Motor neuron (in vitro differentiated cells): Measurements from ENCODE around the gene CTRL. TPM values are rescaled to one million over a fixed set of nuclear protein-coding genes. Genes with fewer than 3 reads are reported as not detected.

Experiments used
- ATAC-seq, 8 experiments: fragments of 200-7000 bp; cut with Tn5 transposase; replicated peaks in 6 of 8; 2 replicates each; pipeline ENCODE4 v1.8.0; 2021; ENCODE audit warnings: mild to moderate bottlenecking in 8 of 8, moderate library complexity in 8 of 8
- H3K27ac ChIP-seq, 2 donors: fragments of 250-450 bp; sonication (Bioruptor Pico); 2 replicates each; pipeline ENCODE4 v1.9.0; 2021; ENCODE audit warnings: antibody characterized with exemption in 2 of 2, mild to moderate bottlenecking in 2 of 2, moderate library complexity in 1 of 2
- H3K4me1 ChIP-seq, 2 donors: fragments of 250-450 bp; sonication (Bioruptor Pico); replicated peaks in 1 of 2; 2 replicates each; pipeline ENCODE4 v1.6.1; 2021; ENCODE audit warnings: antibody characterized with exemption in 2 of 2, mild to moderate bottlenecking in 2 of 2, moderate library complexity in 1 of 2
- H3K4me3 ChIP-seq, 5 donors: fragments of 250-450 bp; sonication (Bioruptor Pico); 2 replicates each; pipeline ENCODE4 v1.9.0; 2021; ENCODE audit warnings: antibody characterized with exemption in 5 of 5, mild to moderate bottlenecking in 5 of 5, moderate library complexity in 4 of 5
- WGBS, 10 experiments: fragments of 450-650 bp; shearing (Covaris generic); methylation state at CpG; one replicate each; pipeline ENCODE4 v1.0.0; 2022; 5-methylcytosine and 5-hydroxymethylcytosine counted together
- in situ Hi-C, 9 experiments: fragments of 400-800 bp; cut with MboI; loops; one replicate each; pipeline ENCODE4 v1.15.0; 2021; ENCODE audit warnings: low sequenced_read_pairs in 9 of 9, low pct_unique_long_range_greater_than_20kb in 2 of 9; ENCODE audit not compliant: unreplicated experiment in 9 of 9
- total RNA-seq, 8 experiments: library from RNA; unstranded; fragments of 300-600 nt; gene quantifications; 2 replicates each; pipeline versions ENCODE4 v1.2.3 to v1.2.4, GENCODE V29; 2022

The CTRL gene
- total RNA-seq, 8 experiments from 2014 or later, result 0.66 to 3.7 (median 2.3) TPM

DNA sequence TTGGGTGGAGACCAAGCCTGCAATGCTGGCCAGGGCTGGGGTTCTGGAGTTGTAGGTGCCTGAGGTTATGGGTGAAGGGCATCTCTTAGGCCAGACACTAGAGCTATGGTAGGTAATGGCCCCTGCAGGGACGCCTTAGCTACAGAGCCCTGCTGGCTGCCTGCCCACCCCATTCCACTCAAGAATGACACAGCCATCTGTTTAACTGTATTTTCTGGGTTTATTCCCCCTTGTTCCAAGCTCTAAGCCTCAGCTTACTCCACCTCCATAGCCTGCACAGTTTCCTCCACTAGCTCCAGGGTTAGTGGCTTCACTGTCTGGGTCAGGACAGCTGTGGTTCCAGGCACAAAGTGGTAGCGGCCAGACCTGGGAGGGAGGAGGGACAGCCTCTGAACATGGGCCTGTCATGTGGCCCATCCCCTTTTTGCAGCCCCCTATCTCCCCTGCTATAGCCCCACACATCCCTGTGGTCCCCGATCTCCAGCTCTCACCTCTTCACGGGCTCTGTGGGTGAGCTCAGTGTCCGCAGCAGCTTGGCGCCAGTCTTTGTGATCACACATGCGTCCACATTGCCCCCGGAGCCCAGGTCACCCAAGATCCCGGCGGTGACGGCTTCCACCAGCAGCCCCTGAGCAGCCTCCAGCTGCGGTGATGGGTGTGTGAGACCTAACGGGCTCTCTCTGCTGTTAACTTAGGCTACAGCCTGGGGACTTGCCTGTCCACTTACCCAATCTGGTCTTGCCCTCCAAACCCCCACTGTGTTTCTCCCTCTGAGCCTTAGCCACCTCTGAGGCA lies 2.8 kb upstream of the CTRL start:
- WGBS, 10 experiments, result 40 to 100% (median 40%) methylated on average over 1 of the region's 13 CpGs; no CpG with 5 or more reads in 7 of the 10 experiments
- Histone ChIP-seq H3K27ac (peak overlapping the region in 1 of 2 donors; percentile 68), H3K4me3 (peak overlapping the region; percentile 62 to 99 (median 80)), H3K4me1 (peaks cover 7 to 14% of the 10 kb centered on the region in 2 donors)
- ATAC-seq, result no peak
- in situ Hi-C loops, result no loop called here

DNA sequence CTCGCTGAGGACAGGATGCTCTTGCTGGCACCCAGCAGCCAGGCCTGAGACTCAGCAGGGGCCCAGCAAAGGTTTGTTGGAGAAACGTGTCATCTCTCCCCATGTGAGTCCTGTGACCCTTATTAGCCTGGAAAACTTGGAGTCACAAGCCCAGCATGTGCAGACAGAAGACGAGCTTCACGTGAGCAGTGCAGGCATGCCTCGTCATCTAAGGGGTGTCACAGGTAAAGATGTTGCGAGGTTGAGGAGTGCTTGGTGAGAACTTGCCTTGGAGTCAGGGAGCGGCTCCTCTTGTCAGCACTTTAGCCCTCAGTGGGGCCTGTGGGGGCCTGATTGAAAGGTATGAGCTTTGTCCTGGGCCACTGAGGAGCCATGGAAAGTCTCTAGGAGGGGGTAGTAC lies 2.1 kb upstream of the CTRL start:
- Histone ChIP-seq H3K4me3 (peak overlapping the region in 1 of 5 donors; percentile 80), H3K27ac (no peak overlapping the region), H3K4me1 (peaks cover 7 to 14% of the 10 kb centered on the region in 2 donors)
- WGBS, 10 experiments, result 33 to 100% (median 83%) methylated on average over 1 to 6 of the region's 7 CpGs; no CpG with 5 or more reads in 4 of the 10 experiments
- in situ Hi-C loops, result no loop called here
- no peak for ATAC-seq

DNA sequence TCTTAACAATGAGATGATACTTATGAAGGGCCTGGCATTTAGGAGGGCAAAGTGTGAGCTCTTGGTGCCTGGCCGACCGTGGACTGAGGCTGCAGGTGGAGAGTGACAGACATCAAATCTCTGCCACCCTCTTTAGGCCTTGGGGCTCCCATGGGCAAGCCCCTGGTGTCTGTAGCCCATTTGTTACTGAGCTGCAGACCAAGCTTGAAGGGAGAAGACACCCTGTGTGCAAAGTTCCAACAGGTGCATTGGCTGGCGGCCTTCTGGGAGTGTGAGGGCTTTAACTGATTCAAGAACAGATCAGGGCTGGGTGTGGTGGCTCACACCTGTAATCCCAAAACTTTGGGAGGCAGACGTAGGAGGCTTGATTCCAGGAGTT lies 789 bp upstream of the CTRL start:
- WGBS, 10 experiments, result 92 to 100% (median 97%) methylated on average over 1 to 4 of the region's 4 CpGs; no CpG with 5 or more reads in 5 of the 10 experiments
- no peak for ATAC-seq
- in situ Hi-C loops, result no loop called here
- Histone ChIP-seq H3K27ac (no peak overlapping the region), H3K4me1 (peaks cover 7 to 14% of the 10 kb centered on the region in 2 donors), H3K4me3 (no peak overlapping the region)

DNA sequence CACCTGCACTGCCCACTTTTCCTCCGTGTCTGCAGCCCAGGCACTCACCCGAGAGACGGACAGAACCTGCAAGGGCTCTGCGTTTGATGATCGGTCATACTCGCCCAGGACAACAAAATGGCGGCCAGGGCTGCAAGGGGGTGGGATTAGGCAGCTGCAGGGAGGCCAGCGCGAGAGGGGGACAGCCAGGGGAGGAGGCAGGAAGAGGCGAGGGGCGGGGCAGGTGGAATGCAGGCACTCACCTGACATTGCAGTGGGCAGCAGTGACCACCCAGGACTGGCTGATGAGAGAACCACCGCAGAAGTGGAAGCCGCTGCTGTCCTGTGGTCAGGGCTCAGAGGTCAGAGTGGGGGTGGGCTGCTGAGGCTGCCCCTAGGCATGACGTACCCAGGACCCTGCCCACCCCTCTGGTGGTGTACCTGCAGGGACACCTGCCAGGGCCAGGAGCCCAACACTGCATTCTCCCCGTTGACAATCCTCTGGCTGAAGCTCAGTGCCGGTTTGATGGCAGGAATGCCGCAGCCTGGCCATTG lies 917 bp downstream of the CTRL start:
- WGBS, 10 experiments, result 93% methylated on average over 3 to 6 of the region's 17 CpGs; no CpG with 5 or more reads in 8 of the 10 experiments
- in situ Hi-C loops, result no loop called here
- peaks cover 3 to 8% of the 10 kb centered on the region in 2 donors for H3K4me1 ChIP-seq
- H3K27ac ChIP-seq, result no peak overlapping the region
- no peak for ATAC-seq
- H3K4me3 ChIP-seq, result no peak overlapping the region

DNA sequence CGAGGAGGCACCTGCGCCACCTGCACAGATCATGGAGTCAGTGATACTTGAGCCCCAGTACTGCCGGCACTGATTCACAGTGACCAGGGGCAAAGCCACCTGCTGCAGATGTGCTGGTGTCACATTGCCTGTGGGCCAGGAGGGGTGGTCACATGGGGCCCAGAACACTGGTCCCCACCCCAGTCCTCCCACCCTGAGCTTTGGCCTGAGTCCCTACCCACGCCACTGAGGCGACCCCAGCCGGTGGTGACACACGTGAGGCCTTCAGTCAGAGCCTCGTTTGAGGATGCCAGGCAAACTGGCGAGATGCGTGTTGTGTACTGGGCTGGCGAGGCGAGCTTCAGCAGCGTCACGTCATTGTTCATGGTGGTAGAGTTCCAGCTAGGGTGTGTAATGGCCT lies 1.5 kb downstream of the CTRL start:
- in situ Hi-C loops, result no loop called here
- H3K27ac ChIP-seq, result no peak overlapping the region
- H3K4me1 ChIP-seq, result peaks cover 3 to 8% of the 10 kb centered on the region in 2 donors
- no peak for ATAC-seq
- 100% methylated on average over 1 of the region's 14 CpGs; no CpG with 5 or more reads in 9 of the 10 experiments for WGBS, 10 experiments
- no peak overlapping the region for H3K4me3 ChIP-seq

DNA sequence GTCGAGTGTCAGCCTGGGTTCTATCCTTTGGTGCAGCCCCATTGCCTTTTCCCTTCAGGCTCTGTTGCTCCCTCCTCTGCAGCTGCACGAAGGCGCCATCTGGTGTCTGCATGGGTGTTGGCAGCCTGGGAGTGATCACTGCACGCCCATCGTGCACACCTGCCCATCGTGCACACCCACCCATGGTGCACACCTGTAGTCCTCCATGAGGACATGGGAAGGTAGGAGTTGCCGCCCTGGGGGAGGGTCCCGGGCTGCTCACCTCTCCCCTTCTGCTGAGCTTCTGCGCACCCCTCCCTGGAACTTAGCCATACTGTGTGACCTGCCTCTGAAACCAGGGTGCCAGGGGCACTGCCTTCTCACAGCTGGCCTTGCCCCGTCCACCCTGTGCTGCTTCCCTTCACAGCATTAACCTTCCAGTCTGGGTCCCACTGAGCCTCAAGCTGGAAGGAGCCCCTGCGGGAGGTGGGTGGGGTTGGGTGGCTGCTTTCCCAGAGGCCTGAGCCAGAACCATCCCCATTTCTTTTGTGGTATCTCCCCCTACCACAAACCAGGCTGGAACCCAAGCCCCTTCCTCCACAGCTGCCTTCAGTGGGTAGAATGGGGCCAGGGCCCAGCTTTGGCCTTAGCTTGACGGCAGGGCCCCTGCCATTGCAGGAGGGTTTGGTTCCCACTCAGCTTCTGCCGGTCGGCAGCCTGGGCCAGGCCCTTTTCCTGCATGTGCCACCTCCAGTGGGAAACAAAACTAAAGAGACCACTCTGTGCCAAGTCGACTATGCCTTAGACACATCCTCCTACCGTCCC lies 2.9 kb downstream of the CTRL start:
- Histone ChIP-seq H3K4me1 (no peaks in the 10 kb centered on the region), H3K27ac (no peak overlapping the region), H3K4me3 (no peak overlapping the region)
- in situ Hi-C loops, result no loop called here
- ATAC-seq, result peak; percentile 63 to 83 (median 70)
- 0 to 82% (median 6%) methylated on average over 2 to 4 of the region's 16 CpGs; no CpG with 5 or more reads in 5 of the 10 experiments for WGBS, 10 experiments

DNA sequence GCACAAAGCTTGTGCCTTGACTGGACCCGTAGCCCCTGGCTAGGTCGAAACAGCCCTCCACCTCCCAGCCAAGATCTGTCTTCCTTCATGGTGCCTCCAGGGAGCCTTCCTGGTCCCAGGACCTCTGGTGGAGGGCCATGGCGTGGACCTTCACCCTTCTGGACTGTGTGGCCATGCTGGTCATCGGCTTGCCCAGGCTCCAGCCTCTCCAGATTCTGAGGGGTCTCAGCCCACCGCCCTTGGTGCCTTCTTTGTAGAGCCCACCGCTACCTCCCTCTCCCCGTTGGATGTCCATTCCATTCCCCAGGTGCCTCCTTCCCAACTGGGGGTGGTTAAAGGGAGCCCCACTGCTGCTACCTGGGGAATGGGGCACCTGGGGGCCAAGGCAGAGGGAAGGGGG lies 3.5 kb downstream of the CTRL start:
- Histone ChIP-seq H3K27ac (no peak overlapping the region), H3K4me3 (no peak overlapping the region), H3K4me1 (no peaks in the 10 kb centered on the region)
- ATAC-seq, result peak in 3 of 8 experiments; percentile 1 to 6 (median 5)
- WGBS, 10 experiments, result 7 to 84% methylated on average over 2 of the region's 7 CpGs; no CpG with 5 or more reads in 8 of the 10 experiments
- in situ Hi-C loops, result no loop called here

DNA sequence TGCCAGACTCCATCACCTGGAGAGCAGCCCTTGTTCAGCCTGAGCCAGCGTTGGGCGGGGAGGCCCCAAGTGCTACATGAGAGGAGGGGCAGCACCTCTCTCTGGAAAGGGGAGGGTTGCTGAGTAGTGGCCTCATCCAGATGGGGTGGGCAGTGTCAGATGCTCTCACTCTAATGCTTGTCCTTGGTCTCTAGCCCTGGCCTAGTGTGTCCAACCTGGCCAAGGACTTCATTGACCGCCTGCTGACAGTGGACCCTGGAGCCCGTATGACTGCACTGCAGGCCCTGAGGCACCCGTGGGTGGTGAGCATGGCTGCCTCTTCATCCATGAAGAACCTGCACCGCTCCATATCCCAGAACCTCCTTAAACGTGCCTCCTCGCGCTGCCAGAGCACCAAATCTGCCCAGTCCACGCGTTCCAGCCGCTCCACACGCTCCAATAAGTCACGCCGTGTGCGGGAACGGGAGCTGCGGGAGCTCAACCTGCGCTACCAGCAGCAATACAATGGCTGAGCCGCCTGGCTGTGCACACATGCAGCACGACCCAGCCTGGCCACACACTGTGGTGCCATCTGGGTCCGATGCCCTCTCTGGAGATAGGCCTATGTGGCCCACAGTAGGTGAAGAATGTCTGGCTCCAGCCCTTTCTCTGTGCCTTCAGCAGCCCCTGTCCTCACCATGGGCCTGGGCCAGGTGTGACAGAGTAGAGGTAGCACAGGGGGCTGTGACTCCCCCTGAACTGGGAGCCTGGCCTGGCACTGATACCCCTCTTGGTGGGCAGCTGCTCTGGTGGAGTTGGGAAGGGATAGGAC lies 4.3 kb downstream of the CTRL start:
- in situ Hi-C loops, result no loop called here
- no peak for ATAC-seq
- H3K4me3 ChIP-seq, result no peak overlapping the region
- no peaks in the 10 kb centered on the region for H3K4me1 ChIP-seq
- H3K27ac ChIP-seq, result no peak overlapping the region
- WGBS, 10 experiments, result 80 to 100% (median 88%) methylated on average over 2 to 4 of the region's 22 CpGs; no CpG with 5 or more reads in 5 of the 10 experiments

DNA sequence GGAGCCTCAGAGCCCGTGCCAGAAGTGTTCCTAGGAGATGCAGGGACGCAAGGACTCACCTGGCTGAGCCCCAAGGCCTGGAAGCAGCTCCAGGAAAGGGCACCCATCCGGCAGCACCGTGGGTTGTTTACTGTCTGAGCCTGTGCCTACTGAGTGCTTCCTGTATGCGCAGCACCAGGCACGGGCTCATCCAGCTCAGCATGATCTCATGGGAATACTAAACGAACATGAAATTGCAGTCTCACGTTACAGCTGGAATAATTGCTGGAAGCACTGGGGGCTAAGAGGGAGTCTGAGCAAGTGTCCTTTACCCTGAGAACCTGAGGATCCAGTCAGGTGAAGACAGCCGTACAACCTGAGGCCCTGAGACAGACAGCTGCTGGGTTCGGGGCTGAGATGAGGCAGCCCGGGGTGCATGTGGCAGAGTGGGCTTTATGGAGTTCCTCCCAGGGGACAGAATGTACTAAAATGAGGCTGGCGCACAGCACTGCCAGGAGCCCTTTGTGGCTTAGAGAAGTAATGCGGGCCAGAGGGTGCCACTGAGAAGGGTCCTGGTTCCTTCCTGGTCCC lies 5.4 kb downstream of the CTRL start:
- Histone ChIP-seq H3K4me3 (no peak overlapping the region), H3K27ac (no peak overlapping the region), H3K4me1 (no peaks in the 10 kb centered on the region)
- 17 to 100% (median 69%) methylated on average over 1 to 4 of the region's 13 CpGs; no CpG with 5 or more reads in 1 of the 10 experiments for WGBS, 10 experiments
- peak in 6 of 8 experiments; percentile 8 to 62 (median 31) for ATAC-seq
- in situ Hi-C loops, result no loop called here

DNA sequence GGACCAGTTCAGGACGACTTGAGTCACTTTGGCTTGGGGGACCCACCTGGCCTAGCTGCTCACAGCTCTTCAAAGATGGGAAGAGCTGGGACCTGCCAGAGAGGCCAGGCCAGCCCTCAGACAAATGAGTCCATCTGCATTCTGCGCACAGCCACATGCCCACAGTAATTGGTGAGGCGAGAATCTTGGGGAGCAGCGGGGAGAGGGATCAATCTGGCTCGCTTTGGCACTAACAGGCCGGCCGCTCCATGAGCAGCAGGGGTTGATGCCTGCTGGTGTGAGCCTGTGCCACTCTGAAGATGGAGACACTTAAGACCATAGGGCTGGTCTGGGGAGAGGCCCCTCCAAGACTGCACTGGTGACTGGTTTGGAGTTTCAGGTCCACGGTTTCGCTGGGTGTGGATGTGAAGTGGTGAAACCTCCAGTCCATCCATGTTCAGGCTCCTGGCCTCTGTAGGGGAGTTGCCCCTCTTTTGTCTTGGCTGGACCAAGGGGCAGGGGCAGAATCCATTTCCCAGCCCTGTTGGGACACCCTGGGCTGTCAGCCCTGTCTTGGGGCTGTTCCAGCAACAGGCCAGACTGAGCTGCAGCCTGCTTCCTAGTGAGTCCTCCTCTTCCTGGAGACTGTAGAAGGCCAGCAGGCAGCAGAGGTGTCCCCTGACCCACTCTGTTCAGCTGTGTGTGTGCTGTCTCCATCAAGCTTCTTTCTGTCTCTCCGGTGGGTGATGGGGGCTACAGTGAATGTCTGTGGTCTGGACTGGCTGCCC lies 7.3 kb downstream of the CTRL start:
- H3K4me3 ChIP-seq, result no peak overlapping the region
- peaks cover 0 to 2% of the 10 kb centered on the region in 2 donors for H3K4me1 ChIP-seq
- no peak overlapping the region for H3K27ac ChIP-seq
- in situ Hi-C loops, result no loop called here
- ATAC-seq, result no peak
- 80 to 100% (median 93%) methylated on average over 1 to 5 of the region's 10 CpGs; no CpG with 5 or more reads in 4 of the 10 experiments for WGBS, 10 experiments

DNA sequence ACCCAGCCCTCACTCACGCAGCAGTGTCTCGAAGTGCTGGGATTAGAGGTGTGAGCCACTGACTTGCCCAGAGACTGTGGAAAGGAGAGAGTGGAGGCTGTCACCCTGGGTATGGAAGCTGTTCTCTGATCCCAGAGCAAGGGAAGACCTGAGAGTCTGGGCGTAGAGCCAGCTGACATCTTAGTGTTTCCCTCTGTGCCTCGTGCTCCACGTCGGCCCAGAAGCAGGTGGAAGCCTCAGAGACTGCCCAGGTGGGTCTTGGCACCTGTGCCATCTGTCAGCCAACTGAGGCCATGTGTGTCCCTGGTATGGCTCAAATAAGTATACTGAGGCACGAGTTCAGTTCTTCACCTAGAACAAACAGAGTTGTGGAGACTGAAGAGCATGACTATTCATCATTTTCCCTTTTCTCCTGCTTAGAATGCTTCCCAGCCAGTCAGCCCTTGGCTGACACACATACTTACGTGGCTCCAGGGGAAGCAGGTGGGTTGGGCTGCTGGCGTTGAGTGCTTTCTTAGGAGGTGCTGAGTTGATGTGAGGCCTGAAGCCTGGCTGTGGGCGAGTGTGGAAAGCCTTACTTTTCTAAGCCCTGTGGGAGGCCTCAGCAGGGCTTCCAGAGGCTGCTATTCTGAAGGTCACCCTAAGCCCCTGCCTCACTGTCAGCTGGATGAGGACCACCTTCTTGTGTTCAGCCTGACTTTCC lies 8.1 kb downstream of the CTRL start:
- ATAC-seq, result peak in 1 of 8 experiments; percentile 21
- no peak overlapping the region for H3K4me3 ChIP-seq
- H3K27ac ChIP-seq, result no peak overlapping the region
- peaks cover 0 to 2% of the 10 kb centered on the region in 2 donors for H3K4me1 ChIP-seq
- WGBS, 10 experiments, result 88 to 100% (median 100%) methylated on average over 1 to 4 of the region's 10 CpGs; no CpG with 5 or more reads in 5 of the 10 experiments
- in situ Hi-C loops, result no loop called here
